Trophoblast cell (in vitro differentiated cells and primary cell): ENCODE measurements around the gene COBLL1.
"Not testable (repeated sequence)": the region's sequence is repeated elsewhere in the genome, so short reads cannot be mapped to it uniquely, and the experiment has no call there.

Source experiments
- DNase-seq, 2 donors: peaks; one replicate each; pipeline ENCODE4 v3.0.0-alpha.2; 2016
- H2AFZ ChIP-seq: 2 replicates; pipeline ENCODE4 v1.6.1; 2013; ENCODE audit warnings: low read length, moderate library complexity, mild to moderate bottlenecking; ENCODE audit not compliant: insufficient read depth, poor library complexity
- H2AK5ac ChIP-seq: 2 replicates; pipeline ENCODE4 v1.6.1; 2013; ENCODE audit warnings: mild to moderate bottlenecking, low read length
- H2BK120ac ChIP-seq: 2 replicates; pipeline ENCODE4 v1.6.1; 2013; ENCODE audit warnings: low read length, mild to moderate bottlenecking, moderate library complexity; ENCODE audit not compliant: insufficient read depth, poor library complexity
- H2BK12ac ChIP-seq: 2 replicates; pipeline ENCODE4 v1.6.1; 2013; ENCODE audit warnings: mild to moderate bottlenecking, low read length, moderate library complexity
- H2BK5ac ChIP-seq: 2 replicates; pipeline ENCODE4 v1.6.1; 2013; ENCODE audit warnings: low read length, low read depth, moderate library complexity, mild to moderate bottlenecking; ENCODE audit not compliant: poor library complexity
- H3K14ac ChIP-seq: 2 replicates; pipeline ENCODE4 v1.6.1; 2013; ENCODE audit warnings: mild to moderate bottlenecking, low read length
- H3K18ac ChIP-seq: 2 replicates; pipeline ENCODE4 v1.6.1; 2013; ENCODE audit warnings: mild to moderate bottlenecking, low read length
- H3K23ac ChIP-seq: 2 replicates; pipeline ENCODE4 v1.6.1; 2013; ENCODE audit warnings: low read length
- H3K27ac ChIP-seq: 2 replicates; pipeline ENCODE4 v1.5.1; 2013; ENCODE audit warnings: low read depth, mild to moderate bottlenecking, inconsistent platforms, low read length, moderate library complexity
- H3K27me3 ChIP-seq: 2 replicates; pipeline ENCODE4 v1.6.1; 2013; ENCODE audit warnings: inconsistent platforms, mild to moderate bottlenecking, low read length, moderate library complexity; ENCODE audit not compliant: insufficient read depth
- H3K36me3 ChIP-seq, 2 experiments: 1 replicate in 1 of 2; 2 replicates in 1 of 2; pipeline ENCODE4 v1.6.1; 2013; ENCODE audit warnings: low read length in 2 of 2, mild to moderate bottlenecking in 2 of 2, moderate library complexity in 1 of 2; ENCODE audit not compliant: insufficient read depth in 2 of 2, control insufficient read depth in 1 of 2
- H3K4ac ChIP-seq: 2 replicates; pipeline ENCODE4 v1.6.1; 2013; ENCODE audit warnings: low read depth, mild to moderate bottlenecking, low read length, moderate library complexity
- H3K4me1 ChIP-seq, 2 experiments: 1 replicate in 1 of 2; 2 replicates in 1 of 2; pipeline ENCODE4 v1.6.1; 2013; ENCODE audit warnings: low read length in 2 of 2, mild to moderate bottlenecking in 2 of 2, moderate library complexity in 1 of 2; ENCODE audit not compliant: insufficient read depth in 2 of 2, control insufficient read depth in 1 of 2
- H3K4me2 ChIP-seq: 2 replicates; pipeline ENCODE4 v1.6.1; 2013; ENCODE audit warnings: inconsistent platforms, mild to moderate bottlenecking, low read length, moderate library complexity
- H3K4me3 ChIP-seq: 2 replicates; pipeline ENCODE4 v1.5.1; 2013; ENCODE audit warnings: mild to moderate bottlenecking, low read depth, low read length, inconsistent platforms
- H3K79me1 ChIP-seq: one replicate; pipeline ENCODE4 v1.6.1; 2013; ENCODE audit warnings: low read length
- H3K79me2 ChIP-seq: 2 replicates; pipeline ENCODE4 v1.6.1; 2013; ENCODE audit warnings: low read length, mild to moderate bottlenecking; ENCODE audit not compliant: control insufficient read depth, insufficient read depth, poor library complexity
- H3K9ac ChIP-seq: 2 replicates; pipeline ENCODE4 v1.6.1; 2013; ENCODE audit warnings: mild to moderate bottlenecking, low read length
- H3K9me3 ChIP-seq: 2 replicates; pipeline ENCODE4 v1.6.1; 2013; ENCODE audit warnings: low read depth, mild to moderate bottlenecking, control low read depth, inconsistent platforms, low read length; ENCODE audit not compliant: insufficient read depth
- H4K12ac ChIP-seq: 2 replicates; pipeline ENCODE4 v1.6.1; 2013; ENCODE audit warnings: low read depth, mild to moderate bottlenecking, low read length, moderate library complexity
- H4K8ac ChIP-seq: 2 replicates; pipeline ENCODE4 v1.6.1; 2013; ENCODE audit warnings: low read depth, mild to moderate bottlenecking, low read length, moderate library complexity
- H4K91ac ChIP-seq: one replicate; pipeline ENCODE4 v1.6.1; 2013; ENCODE audit warnings: low read depth, mild to moderate bottlenecking, low read length, moderate library complexity
- WGBS: extraction: QIAGEN DNeasy Blood & Tissue Kit; methylation state at CpG from one replicate; pipeline ENCODE4 v1.1.7; 2013; ENCODE audit warnings: missing lambda C conversion rate; ENCODE audit not compliant: insufficient read length, insufficient coverage; ENCODE audit errors: extremely low coverage; 5-methylcytosine and 5-hydroxymethylcytosine counted together

COBLL1 gene

DNA sequence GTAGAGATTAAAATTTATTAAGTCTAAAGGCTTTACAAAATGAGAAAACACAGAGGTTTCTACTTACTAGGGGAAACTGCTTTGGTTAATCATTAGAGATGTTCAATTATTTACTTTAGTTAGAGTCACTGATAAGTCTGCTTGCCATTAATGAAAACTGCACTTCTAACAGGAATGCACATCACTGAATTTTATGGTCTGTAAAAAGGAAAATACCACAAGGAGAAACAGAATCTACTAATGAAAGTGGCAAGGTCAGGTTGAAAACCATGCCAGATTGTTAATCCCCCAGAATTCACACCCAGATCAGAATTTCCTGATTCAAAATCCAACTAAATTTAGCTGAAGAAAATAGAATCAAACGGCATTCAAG is 129.9 kb downstream of the COBLL1 start:
- H3K9ac ChIP-seq: no peak overlapping the region
- H4K8ac ChIP-seq: no peak overlapping the region
- no CpG with 5 or more reads among the region's 1 CpG for WGBS
- no peak overlapping the region for H2AK5ac ChIP-seq
- H3K9me3 ChIP-seq: no peaks in the 10 kb centered on the region
- no peak for DNase-seq
- H4K12ac ChIP-seq: no peak overlapping the region
- no peak overlapping the region for H2BK12ac ChIP-seq
- H3K4me2 ChIP-seq: no peak overlapping the region
- H3K18ac ChIP-seq: no peak overlapping the region
- no peak overlapping the region for H2BK5ac ChIP-seq
- no peaks in the 10 kb centered on the region for H3K27me3 ChIP-seq
- peaks cover 2% of the 10 kb centered on the region for H3K79me1 ChIP-seq
- H3K27ac ChIP-seq: no peak overlapping the region
- peaks cover 4 to 5% of the 10 kb centered on the region in 2 experiments for H3K4me1 ChIP-seq
- no peak overlapping the region for H3K14ac ChIP-seq
- no peak overlapping the region for H2AFZ ChIP-seq
- H4K91ac ChIP-seq: no peak overlapping the region
- no peak overlapping the region for H3K23ac ChIP-seq
- no peak overlapping the region for H3K4me3 ChIP-seq
- no peak overlapping the region for H2BK120ac ChIP-seq
- no peak overlapping the region for H3K4ac ChIP-seq
- no peaks in the 10 kb centered on the region for H3K36me3 ChIP-seq
- no peaks in the 10 kb centered on the region for H3K79me2 ChIP-seq

DNA sequence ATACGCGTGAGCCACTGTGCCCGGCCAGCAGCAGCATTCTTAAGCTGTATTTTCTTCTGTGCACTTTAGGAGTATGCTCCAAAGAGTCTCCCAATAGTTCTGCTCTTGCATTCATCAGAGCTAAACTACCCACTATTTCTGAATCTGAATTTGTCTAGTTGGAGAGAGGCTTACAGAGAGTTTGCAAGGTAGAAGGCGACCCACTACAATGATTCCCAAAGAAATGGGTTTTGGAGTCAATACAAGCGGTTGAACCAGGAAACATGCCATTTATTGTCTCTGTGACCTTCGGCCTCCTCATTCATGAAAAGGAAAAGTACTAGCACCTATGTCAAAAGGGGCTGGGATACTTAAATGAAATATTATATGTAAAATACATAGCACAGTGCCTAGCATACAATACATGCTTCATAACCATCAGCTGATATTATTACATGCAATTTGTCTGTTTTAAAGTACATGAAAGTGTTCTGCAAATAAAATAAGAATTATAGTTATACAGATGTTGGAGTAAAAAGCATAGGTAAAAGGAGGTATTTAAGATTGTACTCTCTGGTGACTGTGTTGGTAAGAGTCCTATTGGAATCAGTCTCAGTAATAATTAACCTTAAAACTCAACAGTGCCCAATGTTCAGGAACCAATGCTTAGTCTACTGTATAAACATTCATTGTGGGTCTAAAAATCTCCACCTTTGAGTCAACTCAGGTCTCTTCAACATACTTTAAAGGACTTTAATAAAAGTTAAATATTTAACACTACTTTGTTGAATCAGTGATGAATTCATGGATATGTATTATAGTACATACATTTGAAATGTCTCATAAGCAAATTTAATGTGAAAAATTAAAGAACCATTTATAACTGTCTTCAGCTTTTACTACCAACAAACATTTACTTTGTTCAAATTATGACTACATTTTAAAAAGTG is 130.5 kb downstream of the COBLL1 start:
- no peaks in the 10 kb centered on the region for H3K27me3 ChIP-seq
- no peak overlapping the region for H3K23ac ChIP-seq
- H3K14ac ChIP-seq: no peak overlapping the region
- no peak overlapping the region for H3K4ac ChIP-seq
- no peak overlapping the region for H4K12ac ChIP-seq
- H3K4me2 ChIP-seq: no peak overlapping the region
- no peak overlapping the region for H2BK12ac ChIP-seq
- H3K79me2 ChIP-seq: no peaks in the 10 kb centered on the region
- no peak overlapping the region for H2BK5ac ChIP-seq
- H3K18ac ChIP-seq: no peak overlapping the region
- H3K79me1 ChIP-seq: peaks cover 2% of the 10 kb centered on the region
- H4K91ac ChIP-seq: no peak overlapping the region
- no peaks in the 10 kb centered on the region for H3K36me3 ChIP-seq
- peaks cover 5 to 6% of the 10 kb centered on the region in 2 experiments for H3K4me1 ChIP-seq
- no peak overlapping the region for H2BK120ac ChIP-seq
- H3K9ac ChIP-seq: no peak overlapping the region
- H2AK5ac ChIP-seq: no peak overlapping the region
- DNase-seq: no peak
- no peak overlapping the region for H3K27ac ChIP-seq
- H3K9me3 ChIP-seq: no peaks in the 10 kb centered on the region
- no CpG with 5 or more reads among the region's 6 CpGs for WGBS
- no peak overlapping the region for H3K4me3 ChIP-seq
- H2AFZ ChIP-seq: no peak overlapping the region
- no peak overlapping the region for H4K8ac ChIP-seq

- H3K4me2 ChIP-seq, H3K4ac ChIP-seq, H2BK5ac ChIP-seq, H4K8ac ChIP-seq, H3K9me3 ChIP-seq, H4K12ac ChIP-seq, H2AK5ac ChIP-seq, H2BK12ac ChIP-seq, H3K27me3 ChIP-seq, H2BK120ac ChIP-seq, H3K4me1 ChIP-seq, H3K36me3 ChIP-seq, H3K23ac ChIP-seq, H3K79me2 ChIP-seq, H3K79me1 ChIP-seq, H3K18ac ChIP-seq, H3K9ac ChIP-seq, H3K27ac ChIP-seq, H3K14ac ChIP-seq, H3K4me3 ChIP-seq, H2AFZ ChIP-seq, H4K91ac ChIP-seq: not testable (repeated sequence)
- no CpG with 5 or more reads among the region's 10 CpGs for WGBS
- DNase-seq: peak in 1 of 2 donors; percentile 34
These were observed 131.3 kb downstream of the COBLL1 start for GRCh38 chr2:164710252-164710836.

DNA sequence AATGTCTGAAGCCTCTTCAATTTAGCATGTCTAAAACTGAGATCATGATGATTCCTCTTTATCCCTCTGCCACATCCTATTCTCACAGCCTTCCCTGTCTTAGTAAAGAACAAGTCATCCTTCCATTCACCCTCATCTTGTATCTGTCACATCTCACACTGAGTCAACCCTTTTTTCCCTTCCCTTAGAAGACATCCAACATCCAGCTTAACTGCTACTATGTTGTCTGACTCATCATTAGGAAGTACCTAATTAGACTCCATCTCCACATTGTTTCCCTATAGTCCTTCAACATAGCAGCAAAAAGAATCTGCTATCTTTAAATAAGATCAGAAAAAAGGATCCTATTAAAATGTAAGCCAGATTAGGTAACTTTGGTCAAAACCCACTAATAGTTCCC is 135.1 kb downstream of the COBLL1 start:
- Histone ChIP-seq H2BK120ac (no peak overlapping the region), H4K91ac (no peak overlapping the region), H3K4ac (no peak overlapping the region), H3K14ac (no peak overlapping the region), H2BK12ac (no peak overlapping the region), H3K79me1 (peaks cover 7% of the 10 kb centered on the region), H3K4me1 (peaks cover 5 to 6% of the 10 kb centered on the region in 2 experiments), H2AK5ac (no peak overlapping the region), H3K36me3 (peaks cover 2 to 4% of the 10 kb centered on the region in 2 experiments), H4K8ac (no peak overlapping the region), H3K4me2 (no peak overlapping the region), H3K9me3 (no peaks in the 10 kb centered on the region), H4K12ac (no peak overlapping the region), H3K79me2 (no peaks in the 10 kb centered on the region), H3K4me3 (no peak overlapping the region), H3K18ac (no peak overlapping the region), H2BK5ac (no peak overlapping the region), H2AFZ (no peak overlapping the region), H3K27ac (peak overlapping the region; percentile 77), H3K23ac (no peak overlapping the region), H3K27me3 (no peaks in the 10 kb centered on the region), H3K9ac (no peak overlapping the region)
- DNase-seq: no peak
